SK-N-MC (cell line): Measurements from ENCODE around the gene C22orf23.
"Not testable (repeated sequence)": the region's sequence is repeated elsewhere in the genome, so short reads cannot be mapped to it uniquely, and the experiment has no call there.

Experiments
- DNase-seq: peaks from one replicate; pipeline ENCODE4 v3.0.0-alpha.2; 2011; ENCODE audit warnings: low read depth, low spot score
- H3K27ac ChIP-seq: fragments of 200-600 bp; sonication (generic); 2 replicates; pipeline ENCODE4 v1.5.1; 2016; ENCODE audit warnings: mixed run types
- H3K36me3 ChIP-seq: fragments of 200-600 bp; sonication (generic); 2 replicates; pipeline ENCODE4 v1.6.1; 2017; ENCODE audit warnings: antibody characterized with exemption, low read length, mixed read lengths; ENCODE audit not compliant: insufficient read depth
- H3K4me3 ChIP-seq: fragments of 200-600 bp; sonication (generic); 2 replicates; pipeline ENCODE4 v1.5.1; 2016
- H3K9ac ChIP-seq: fragments of 200-600 bp; sonication (generic); 2 replicates; pipeline ENCODE4 v1.8.0; 2017; ENCODE audit warnings: mixed run types, mixed read lengths; ENCODE audit not compliant: insufficient read length
- H3K9me3 ChIP-seq: fragments of 200-600 bp; sonication (generic); 2 replicates; pipeline ENCODE4 v1.6.1; 2017; ENCODE audit warnings: low read depth, mild to moderate bottlenecking, antibody characterized with exemption, low read length, moderate library complexity, mixed read lengths
- EZH2 ChIP-seq: fragments of 200-600 bp; sonication (generic); IDR thresholded peaks from one replicate; pipeline ENCODE4 v1.6.1; 2017; ENCODE audit warnings: antibody characterized with exemption
- FOXP2 ChIP-seq: optimal IDR thresholded peaks from 2 replicates; pipeline ENCODE3; 2011; ENCODE audit warnings: mild to moderate bottlenecking, moderate library complexity; ENCODE audit not compliant: insufficient read depth; ENCODE audit errors: extremely low read length, control extremely low read depth
- POLR2AphosphoS5 ChIP-seq: IDR thresholded peaks from 2 replicates; pipeline ENCODE4 v1.6.1; 2012; ENCODE audit warnings: mild to moderate bottlenecking, low read depth, low read length, borderline replicate concordance

The C22orf23 gene

GRCh38 chr22:37965940-37966664 lies 12.7 kb upstream of the C22orf23 start:
- Histone ChIP-seq H3K4me3 (no peak overlapping the region), H3K27ac (no peak overlapping the region), H3K36me3 (peaks cover 58% of the 10 kb centered on the region), H3K9me3 (no peaks in the 10 kb centered on the region), H3K9ac (no peak overlapping the region)
- DNase-seq: no peak
- TF ChIP-seq EZH2: no peak
- no peak for TF ChIP-seq FOXP2
- no peak for TF ChIP-seq POLR2AphosphoS5

GRCh38 chr22:37961062-37961461 lies 7.7 kb upstream of the C22orf23 start:
- Histone ChIP-seq H3K9ac (no peak overlapping the region), H3K27ac (no peak overlapping the region), H3K36me3 (peaks cover 70% of the 10 kb centered on the region), H3K4me3 (no peak overlapping the region), H3K9me3 (no peaks in the 10 kb centered on the region)
- TF ChIP-seq POLR2AphosphoS5 (no peak), EZH2 (no peak), FOXP2 (no peak)
- DNase-seq: no peak

GRCh38 chr22:37959231-37959825 lies 5.9 kb upstream of the C22orf23 start:
- no peak overlapping the region for H3K4me3 ChIP-seq
- no peak for DNase-seq
- H3K27ac ChIP-seq: no peak overlapping the region
- no peak for TF ChIP-seq POLR2AphosphoS5
- peaks cover 61% of the 10 kb centered on the region for H3K36me3 ChIP-seq
- no peak overlapping the region for H3K9ac ChIP-seq
- no peaks in the 10 kb centered on the region for H3K9me3 ChIP-seq

- no peak overlapping the region for H3K9ac ChIP-seq
- H3K4me3 ChIP-seq: no peak overlapping the region
- H3K36me3 ChIP-seq: peaks cover 54% of the 10 kb centered on the region
- no peak for DNase-seq
- H3K27ac ChIP-seq: no peak overlapping the region
- no peaks in the 10 kb centered on the region for H3K9me3 ChIP-seq
- TF ChIP-seq POLR2AphosphoS5 (no peak), FOXP2 (no peak), EZH2 (no peak)
Measured at GRCh38 chr22:37957232-37957631, 3.8 kb upstream of the C22orf23 start.

DNA sequence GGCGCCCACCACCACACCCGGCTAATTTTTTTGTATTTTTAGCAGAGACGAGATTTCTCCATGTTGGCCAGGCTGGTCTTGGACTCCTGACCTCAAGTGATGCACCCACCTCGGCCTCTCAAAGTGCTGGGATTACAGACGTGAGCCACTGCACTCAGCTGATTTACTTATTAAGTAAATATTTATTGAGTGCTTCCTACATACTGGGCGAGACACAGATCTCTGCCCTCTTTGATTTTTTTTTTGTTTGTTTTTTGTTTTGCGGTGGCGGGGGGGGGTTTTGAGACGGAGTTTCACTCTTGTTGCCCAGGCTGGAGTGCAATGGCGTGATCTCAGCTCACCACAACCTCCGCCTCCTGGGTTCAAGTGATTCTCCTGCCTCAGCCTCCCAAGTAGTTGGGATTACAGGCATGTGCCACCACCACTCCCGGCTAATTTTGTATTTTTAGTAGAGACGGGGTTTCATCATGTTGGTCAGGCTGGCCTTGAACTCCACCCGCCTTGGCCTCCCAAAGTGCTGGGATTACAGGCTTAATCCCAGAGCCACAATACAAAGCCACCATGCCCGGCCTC lies 2.5 kb upstream of the C22orf23 start:
- H3K27ac ChIP-seq, H3K9me3 ChIP-seq, DNase-seq, H3K4me3 ChIP-seq, H3K9ac ChIP-seq: not testable (repeated sequence)
- H3K36me3 ChIP-seq: peaks cover 41% of the 10 kb centered on the region

GRCh38 chr22:37954686-37955085 lies 1.3 kb upstream of the C22orf23 start:
- Histone ChIP-seq H3K9me3 (no peaks in the 10 kb centered on the region), H3K36me3 (peaks cover 32% of the 10 kb centered on the region), H3K27ac (no peak overlapping the region), H3K4me3 (peak overlapping the region; percentile 100), H3K9ac (peak overlapping the region; percentile 96)
- no peak for DNase-seq
- TF ChIP-seq EZH2 (no peak), POLR2AphosphoS5 (no peak), FOXP2 (no peak)

GRCh38 chr22:37953062-37953436 lies 352 bp downstream of the C22orf23 start:
- H3K4me3 ChIP-seq: peak overlapping the region; percentile 100

GRCh38 chr22:37952629-37953028 lies 772 bp downstream of the C22orf23 start:
- not testable (repeated sequence) for H3K9me3 ChIP-seq, H3K27ac ChIP-seq, H3K9ac ChIP-seq, DNase-seq
- Histone ChIP-seq H3K4me3 (peak overlapping the region; percentile 100), H3K36me3 (peaks cover 12% of the 10 kb centered on the region)

More at GRCh38 chr22:37953062-37953436, 352 bp downstream of the C22orf23 start:
- no peak overlapping the region for H3K27ac ChIP-seq
- H3K36me3 ChIP-seq: peaks cover 16% of the 10 kb centered on the region
- no peaks in the 10 kb centered on the region for H3K9me3 ChIP-seq
- peak overlapping the region; percentile 96 for H3K9ac ChIP-seq
- no peak for TF ChIP-seq POLR2AphosphoS5
- TF ChIP-seq FOXP2: no peak
- DNase-seq: no peak

DNA sequence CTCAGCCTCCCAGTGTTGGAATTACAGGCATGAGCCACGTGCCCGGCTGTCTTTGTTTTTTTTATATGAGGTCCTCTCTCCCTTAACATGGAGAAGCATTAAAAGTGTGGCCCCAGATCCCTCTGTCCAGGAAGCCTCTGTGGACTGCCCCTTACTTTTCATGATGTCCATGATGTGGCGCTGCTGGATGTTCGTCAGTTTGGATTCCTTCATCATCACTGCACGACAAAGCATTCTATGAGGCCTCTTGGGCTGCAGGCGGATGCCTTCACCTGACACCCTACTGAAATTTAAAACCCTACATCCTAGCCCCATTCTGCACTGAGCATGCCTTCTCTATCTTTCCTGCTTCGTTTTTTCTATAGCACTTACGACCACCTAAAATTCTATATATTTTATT lies 2.1 kb downstream of the C22orf23 start:
- Histone ChIP-seq H3K4me3 (no peak overlapping the region), H3K36me3 (no peaks in the 10 kb centered on the region), H3K27ac (no peak overlapping the region), H3K9ac (no peak overlapping the region), H3K9me3 (no peaks in the 10 kb centered on the region)
- TF ChIP-seq FOXP2 (no peak), POLR2AphosphoS5 (no peak), EZH2 (no peak)
- no peak for DNase-seq

GRCh38 chr22:37947142-37947795 lies 6.1 kb downstream of the C22orf23 start:
- not testable (repeated sequence) for H3K4me3 ChIP-seq, DNase-seq, H3K27ac ChIP-seq, H3K9ac ChIP-seq, H3K36me3 ChIP-seq, H3K9me3 ChIP-seq

DNA sequence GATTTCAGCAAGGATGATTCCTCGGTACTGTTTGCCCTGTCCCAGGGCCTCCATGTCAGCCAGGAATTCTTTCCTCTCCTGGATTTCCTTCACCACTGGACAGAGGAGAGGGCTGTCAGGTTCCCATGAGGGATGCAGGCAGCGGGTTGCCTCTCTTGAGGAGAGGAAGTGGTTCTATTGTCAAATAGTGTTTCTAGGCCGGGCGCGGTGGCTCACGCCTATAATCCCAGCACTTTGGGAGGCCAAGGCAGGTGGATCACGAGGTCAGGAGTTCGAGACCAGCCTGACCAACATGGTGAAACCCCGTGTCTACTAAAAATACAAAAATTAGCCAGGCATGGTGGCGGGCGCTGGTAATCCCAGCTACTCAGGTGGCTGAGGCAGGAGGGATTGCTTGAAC lies 9.0 kb downstream of the C22orf23 start:
- not testable (repeated sequence) for H3K36me3 ChIP-seq, DNase-seq, H3K9me3 ChIP-seq, H3K9ac ChIP-seq, H3K4me3 ChIP-seq, H3K27ac ChIP-seq
